Suprapubic skin (tissue), 4 donors: ENCODE measurements around the gene KLK3. TPM values are rescaled to one million over a fixed set of nuclear protein-coding genes. Genes with fewer than 3 reads are reported as not detected.

ENCODE experiments used
- DNase-seq, 2 donors: peaks; one replicate each; pipeline ENCODE4 v3.0.0-alpha.2; 2019; ENCODE audit warnings: low spot score in 2 of 2
- H3K27ac ChIP-seq: fragments of 200-600 bp; sonication (generic); one replicate; pipeline ENCODE4 v1.5.1; 2019
- H3K27me3 ChIP-seq: fragments of 200-600 bp; sonication (generic); one replicate; pipeline ENCODE4 v1.5.1; 2019
- H3K36me3 ChIP-seq: fragments of 200-600 bp; sonication (generic); one replicate; pipeline ENCODE4 v1.5.1; 2019
- H3K4me1 ChIP-seq: fragments of 200-600 bp; sonication (generic); one replicate; pipeline ENCODE4 v1.5.1; 2019
- H3K4me3 ChIP-seq: fragments of 200-600 bp; sonication (generic); one replicate; pipeline ENCODE4 v1.5.1; 2019; ENCODE audit warnings: mild to moderate bottlenecking
- H3K9me3 ChIP-seq: fragments of 200-600 bp; sonication (generic); one replicate; pipeline ENCODE4 v1.5.1; 2019
- EP300 ChIP-seq: sonication (generic); formaldehyde crosslinking; IDR thresholded peaks from one replicate; pipeline ENCODE4 v1.6.1; 2017; ENCODE audit warnings: antibody characterized with exemption
- POLR2A ChIP-seq, 2 donors: fragments of 450-650 bp; IDR thresholded peaks; one replicate each; pipeline ENCODE4 v1.6.1; 2017; ENCODE audit warnings: antibody characterized with exemption in 2 of 2, mild to moderate bottlenecking in 2 of 2, moderate library complexity in 2 of 2
- POLR2AphosphoS5 ChIP-seq, 3 donors: sonication (generic); formaldehyde crosslinking; IDR thresholded peaks; one replicate each; pipeline ENCODE4 v1.6.1; 2017; ENCODE audit warnings: antibody characterized with exemption in 3 of 3
- WGBS: methylation state at CpG from one replicate; pipeline ENCODE4 v1.1.5; 2018; 5-methylcytosine and 5-hydroxymethylcytosine counted together
- total RNA-seq, 4 donors: library from RNA; depleted of rRNA; stranded (reverse); fragments of >200 nt; gene quantifications; one replicate each; pipeline ENCODE4 v1.1.0, GENCODE V29; 2016
- TF ChIP-seq, protein P1 (sequence below), 2 donors: fragments of 200-600 bp in 1 of 2; fragments of 450-650 bp in 1 of 2; sonication (generic) in 1 of 2; IDR thresholded peaks; one replicate each; pipeline ENCODE4 v1.5.1; 2016 to 2019; ENCODE audit warnings: antibody characterized with exemption in 2 of 2, mild to moderate bottlenecking in 1 of 2, moderate library complexity in 1 of 2

The KLK3 gene
- total RNA-seq, 4 donors from 2014 or later, result 0.24 to 1.9 (median 0.67) TPM

DNA sequence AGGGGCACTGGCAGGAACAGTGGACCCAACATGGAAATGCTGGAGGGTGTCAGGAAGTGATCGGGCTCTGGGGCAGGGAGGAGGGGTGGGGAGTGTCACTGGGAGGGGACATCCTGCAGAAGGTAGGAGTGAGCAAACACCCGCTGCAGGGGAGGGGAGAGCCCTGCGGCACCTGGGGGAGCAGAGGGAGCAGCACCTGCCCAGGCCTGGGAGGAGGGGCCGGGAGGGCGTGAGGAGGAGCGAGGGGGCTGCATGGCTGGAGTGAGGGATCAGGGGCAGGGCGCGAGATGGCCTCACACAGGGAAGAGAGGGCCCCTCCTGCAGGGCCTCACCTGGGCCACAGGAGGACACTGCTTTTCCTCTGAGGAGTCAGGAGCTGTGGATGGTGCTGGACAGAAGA lies 22.6 kb downstream of the KLK3 start:
- Histone ChIP-seq H3K4me3 (no peak overlapping the region), H3K27ac (no peak overlapping the region), H3K9me3 (no peaks in the 10 kb centered on the region), H3K4me1 (no peaks in the 10 kb centered on the region), H3K36me3 (no peaks in the 10 kb centered on the region), H3K27me3 (peaks cover 67% of the 10 kb centered on the region)
- TF ChIP-seq EP300 (no peak), POLR2A (IDR thresholded peaks at IDR 0.05) (no peak), POLR2AphosphoS5 (IDR thresholded peaks at IDR 0.05) (no peak)
- TF ChIP-seq, protein P1, sequence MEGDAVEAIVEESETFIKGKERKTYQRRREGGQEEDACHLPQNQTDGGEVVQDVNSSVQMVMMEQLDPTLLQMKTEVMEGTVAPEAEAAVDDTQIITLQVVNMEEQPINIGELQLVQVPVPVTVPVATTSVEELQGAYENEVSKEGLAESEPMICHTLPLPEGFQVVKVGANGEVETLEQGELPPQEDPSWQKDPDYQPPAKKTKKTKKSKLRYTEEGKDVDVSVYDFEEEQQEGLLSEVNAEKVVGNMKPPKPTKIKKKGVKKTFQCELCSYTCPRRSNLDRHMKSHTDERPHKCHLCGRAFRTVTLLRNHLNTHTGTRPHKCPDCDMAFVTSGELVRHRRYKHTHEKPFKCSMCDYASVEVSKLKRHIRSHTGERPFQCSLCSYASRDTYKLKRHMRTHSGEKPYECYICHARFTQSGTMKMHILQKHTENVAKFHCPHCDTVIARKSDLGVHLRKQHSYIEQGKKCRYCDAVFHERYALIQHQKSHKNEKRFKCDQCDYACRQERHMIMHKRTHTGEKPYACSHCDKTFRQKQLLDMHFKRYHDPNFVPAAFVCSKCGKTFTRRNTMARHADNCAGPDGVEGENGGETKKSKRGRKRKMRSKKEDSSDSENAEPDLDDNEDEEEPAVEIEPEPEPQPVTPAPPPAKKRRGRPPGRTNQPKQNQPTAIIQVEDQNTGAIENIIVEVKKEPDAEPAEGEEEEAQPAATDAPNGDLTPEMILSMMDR (IDR thresholded peaks at IDR 0.05), result no peak
- no peak for DNase-seq
- WGBS, result 36% methylated on average over 8 of the region's 8 CpGs

DNA sequence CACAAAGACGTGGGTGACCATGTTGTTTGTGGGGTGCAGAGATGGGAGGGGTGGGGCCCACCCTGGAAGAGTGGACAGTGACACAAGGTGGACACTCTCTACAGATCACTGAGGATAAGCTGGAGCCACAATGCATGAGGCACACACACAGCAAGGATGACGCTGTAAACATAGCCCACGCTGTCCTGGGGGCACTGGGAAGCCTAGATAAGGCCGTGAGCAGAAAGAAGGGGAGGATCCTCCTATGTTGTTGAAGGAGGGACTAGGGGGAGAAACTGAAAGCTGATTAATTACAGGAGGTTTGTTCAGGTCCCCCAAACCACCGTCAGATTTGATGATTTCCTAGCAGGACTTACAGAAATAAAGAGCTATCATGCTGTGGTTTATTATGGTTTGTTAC lies 24.1 kb downstream of the KLK3 start:
- Histone ChIP-seq H3K36me3 (no peaks in the 10 kb centered on the region), H3K9me3 (no peaks in the 10 kb centered on the region), H3K27ac (no peak overlapping the region), H3K4me3 (no peak overlapping the region), H3K4me1 (no peaks in the 10 kb centered on the region), H3K27me3 (peaks cover 60% of the 10 kb centered on the region)
- TF ChIP-seq POLR2AphosphoS5 (IDR thresholded peaks at IDR 0.05) (no peak), EP300 (no peak), POLR2A (IDR thresholded peaks at IDR 0.05) (no peak)
- TF ChIP-seq, protein P1 (IDR thresholded peaks at IDR 0.05), result no peak
- WGBS, result 54% methylated on average over 5 of the region's 5 CpGs
- no peak for DNase-seq

DNA sequence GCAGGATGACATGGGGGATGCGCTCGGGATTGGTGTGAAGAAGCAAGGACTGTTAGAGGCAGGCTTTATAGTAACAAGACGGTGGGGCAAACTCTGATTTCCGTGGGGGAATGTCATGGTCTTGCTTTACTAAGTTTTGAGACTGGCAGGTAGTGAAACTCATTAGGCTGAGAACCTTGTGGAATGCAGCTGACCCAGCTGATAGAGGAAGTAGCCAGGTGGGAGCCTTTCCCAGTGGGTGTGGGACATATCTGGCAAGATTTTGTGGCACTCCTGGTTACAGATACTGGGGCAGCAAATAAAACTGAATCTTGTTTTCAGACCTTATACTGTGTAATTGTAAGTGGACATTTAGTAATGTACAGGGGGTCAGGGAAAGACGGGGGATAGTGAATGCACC lies 25.5 kb downstream of the KLK3 start:
- no peaks in the 10 kb centered on the region for H3K36me3 ChIP-seq
- no peak overlapping the region for H3K27ac ChIP-seq
- peaks cover 49% of the 10 kb centered on the region for H3K27me3 ChIP-seq
- TF ChIP-seq, protein P1 (IDR thresholded peaks at IDR 0.05), result no peak
- TF ChIP-seq EP300 (no peak), POLR2A (IDR thresholded peaks at IDR 0.05) (no peak), POLR2AphosphoS5 (IDR thresholded peaks at IDR 0.05) (no peak)
- no peak for DNase-seq
- H3K4me3 ChIP-seq, result no peak overlapping the region
- WGBS, result 76% methylated on average over 5 of the region's 5 CpGs
- no peaks in the 10 kb centered on the region for H3K4me1 ChIP-seq
- no peaks in the 10 kb centered on the region for H3K9me3 ChIP-seq

DNA sequence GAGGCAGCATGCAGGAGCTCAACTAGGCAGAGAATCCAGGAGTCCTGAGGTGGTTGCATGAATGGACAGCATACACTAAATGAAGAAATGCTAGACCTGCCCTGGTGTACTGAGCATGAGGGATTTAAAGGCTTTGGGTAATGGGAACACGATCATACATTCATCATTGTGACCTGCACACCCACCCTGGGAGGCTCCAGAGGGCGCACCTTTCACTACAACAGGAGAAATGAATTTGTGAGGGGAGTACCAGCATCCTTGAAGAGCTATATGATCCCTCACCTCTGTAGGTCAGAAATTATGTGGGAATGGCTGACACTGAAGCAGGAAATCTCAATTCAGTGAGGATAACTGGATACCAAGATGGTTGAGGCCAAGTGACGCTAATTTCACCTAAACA lies 27.5 kb downstream of the KLK3 start:
- H3K36me3 ChIP-seq, result no peaks in the 10 kb centered on the region
- no peaks in the 10 kb centered on the region for H3K9me3 ChIP-seq
- no peak overlapping the region for H3K4me3 ChIP-seq
- no peaks in the 10 kb centered on the region for H3K4me1 ChIP-seq
- TF ChIP-seq POLR2AphosphoS5 (IDR thresholded peaks at IDR 0.05) (no peak), POLR2A (IDR thresholded peaks at IDR 0.05) (no peak), EP300 (no peak)
- TF ChIP-seq, protein P1 (IDR thresholded peaks at IDR 0.05), result no peak
- DNase-seq, result no peak
- WGBS, result 53% methylated on average over 3 of the region's 3 CpGs
- H3K27me3 ChIP-seq, result peaks cover 33% of the 10 kb centered on the region
- H3K27ac ChIP-seq, result no peak overlapping the region

DNA sequence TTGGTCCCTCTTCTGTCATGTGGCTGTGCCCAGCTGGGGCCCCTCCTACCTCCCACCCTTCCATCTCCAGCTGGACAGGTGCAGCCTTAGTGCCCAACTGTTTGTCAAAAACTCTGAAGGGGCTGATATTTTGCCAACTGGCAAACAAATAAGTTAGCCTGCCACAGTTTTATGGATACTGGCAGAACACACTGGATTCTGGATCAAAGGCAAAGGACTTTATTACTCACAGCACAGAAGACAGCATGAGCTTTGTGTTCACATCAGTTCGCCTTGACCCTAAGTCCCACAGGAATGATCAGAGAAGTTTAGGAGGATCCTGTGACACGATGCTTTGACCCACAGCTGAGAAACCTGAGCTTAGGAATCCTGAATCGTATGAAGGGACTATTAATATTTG lies 34.9 kb downstream of the KLK3 start:
- no peak for DNase-seq
- H3K27me3 ChIP-seq, result peaks cover 20% of the 10 kb centered on the region
- no peak overlapping the region for H3K4me3 ChIP-seq
- no peak overlapping the region for H3K27ac ChIP-seq
- WGBS, result 62% methylated on average over 3 of the region's 3 CpGs
- no peaks in the 10 kb centered on the region for H3K36me3 ChIP-seq
- TF ChIP-seq EP300, result no peak
- no peak for TF ChIP-seq POLR2A (IDR thresholded peaks at IDR 0.05)
- no peak for TF ChIP-seq POLR2AphosphoS5 (IDR thresholded peaks at IDR 0.05)
- TF ChIP-seq, protein P1 (IDR thresholded peaks at IDR 0.05), result no peak
- H3K9me3 ChIP-seq, result no peaks in the 10 kb centered on the region
- H3K4me1 ChIP-seq, result no peaks in the 10 kb centered on the region
